HG03457 (cell line): ENCODE data around the gene LRMDA.

Experiments
- ATAC-seq: cut with Tn5 transposase; IDR thresholded peaks from one replicate; pipeline ENCODE4 v1.9.1; 2021; ENCODE audit warnings: moderate number of reproducible peaks; ENCODE audit not compliant: unreplicated experiment

The LRMDA gene

GRCh38 chr10:76160446-76161300 is 729.2 kb downstream of the LRMDA start:
- no peak for ATAC-seq

GRCh38 chr10:76161301-76161582 is 729.8 kb downstream of the LRMDA start:
- ATAC-seq, result no peak

- no peak for ATAC-seq
These were observed 737.0 kb downstream of the LRMDA start for GRCh38 chr10:76168437-76168836.

GRCh38 chr10:76169246-76169645 is 737.8 kb downstream of the LRMDA start:
- no peak for ATAC-seq

GRCh38 chr10:76172020-76172419 is 740.6 kb downstream of the LRMDA start:
- no peak for ATAC-seq

- ATAC-seq, result no peak
These were observed 744.2 kb downstream of the LRMDA start for GRCh38 chr10:76175533-76176165.

- no peak for ATAC-seq
These were observed 744.7 kb downstream of the LRMDA start for GRCh38 chr10:76176166-76176550.

GRCh38 chr10:76177936-76178335 is 746.5 kb downstream of the LRMDA start:
- no peak for ATAC-seq

GRCh38 chr10:76178532-76179292 is 747.3 kb downstream of the LRMDA start:
- ATAC-seq, result no peak

- ATAC-seq, result no peak
These were observed 748.4 kb downstream of the LRMDA start for GRCh38 chr10:76179806-76180205.

- ATAC-seq, result no peak
These were observed 753.2 kb downstream of the LRMDA start for GRCh38 chr10:76184647-76185046.

GRCh38 chr10:76185471-76186301 is 754.3 kb downstream of the LRMDA start:
- no peak for ATAC-seq

GRCh38 chr10:76188216-76188615 is 756.8 kb downstream of the LRMDA start:
- ATAC-seq, result no peak

- ATAC-seq, result no peak
These were observed 759.3 kb downstream of the LRMDA start for GRCh38 chr10:76190634-76191270.

- no peak for ATAC-seq
These were observed 759.9 kb downstream of the LRMDA start for GRCh38 chr10:76191336-76191735.

GRCh38 chr10:76192151-76192550 is 760.7 kb downstream of the LRMDA start:
- no peak for ATAC-seq

GRCh38 chr10:76192694-76193320 is 761.4 kb downstream of the LRMDA start:
- ATAC-seq, result no peak

- ATAC-seq, result no peak
These were observed 764.4 kb downstream of the LRMDA start for GRCh38 chr10:76195654-76196390.

- no peak for ATAC-seq
These were observed 765.9 kb downstream of the LRMDA start for GRCh38 chr10:76197293-76197692.
